ENCODE data around the gene TREH.

DNA sequence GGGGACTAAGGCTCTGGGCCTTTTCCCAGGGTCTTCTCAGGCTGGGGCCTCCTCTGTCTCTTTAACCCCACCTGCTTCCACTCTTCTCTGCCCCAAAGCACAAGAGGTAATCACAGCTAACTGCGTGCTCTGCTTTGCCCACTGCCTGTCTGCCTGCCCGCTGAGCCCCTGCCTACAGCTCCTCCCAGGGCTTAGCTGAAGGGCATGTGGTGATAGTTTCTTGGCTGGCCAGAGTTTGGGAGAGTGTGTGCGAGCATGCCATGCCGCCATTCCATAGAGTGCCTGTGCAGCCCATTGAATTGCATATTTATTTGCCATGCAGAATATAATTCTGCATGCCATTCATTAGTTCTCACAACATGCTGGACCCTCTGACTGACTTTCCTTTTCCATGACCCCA is 39.6 kb downstream of the TREH start:
- TF ChIP-seq, protein P1, sequence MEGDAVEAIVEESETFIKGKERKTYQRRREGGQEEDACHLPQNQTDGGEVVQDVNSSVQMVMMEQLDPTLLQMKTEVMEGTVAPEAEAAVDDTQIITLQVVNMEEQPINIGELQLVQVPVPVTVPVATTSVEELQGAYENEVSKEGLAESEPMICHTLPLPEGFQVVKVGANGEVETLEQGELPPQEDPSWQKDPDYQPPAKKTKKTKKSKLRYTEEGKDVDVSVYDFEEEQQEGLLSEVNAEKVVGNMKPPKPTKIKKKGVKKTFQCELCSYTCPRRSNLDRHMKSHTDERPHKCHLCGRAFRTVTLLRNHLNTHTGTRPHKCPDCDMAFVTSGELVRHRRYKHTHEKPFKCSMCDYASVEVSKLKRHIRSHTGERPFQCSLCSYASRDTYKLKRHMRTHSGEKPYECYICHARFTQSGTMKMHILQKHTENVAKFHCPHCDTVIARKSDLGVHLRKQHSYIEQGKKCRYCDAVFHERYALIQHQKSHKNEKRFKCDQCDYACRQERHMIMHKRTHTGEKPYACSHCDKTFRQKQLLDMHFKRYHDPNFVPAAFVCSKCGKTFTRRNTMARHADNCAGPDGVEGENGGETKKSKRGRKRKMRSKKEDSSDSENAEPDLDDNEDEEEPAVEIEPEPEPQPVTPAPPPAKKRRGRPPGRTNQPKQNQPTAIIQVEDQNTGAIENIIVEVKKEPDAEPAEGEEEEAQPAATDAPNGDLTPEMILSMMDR (conservative IDR thresholded peaks at IDR 0.05; ENCODE audit: low read depth, low read length) = no peak
- no peak for TF ChIP-seq EZH2 (IDR thresholded peaks at IDR 0.05; ENCODE audit: borderline replicate concordance, low read depth, low read length, poor library complexity, severe bottlenecking)

All from A673 (cell line).